Measurements from ENCODE around the gene CST5. TPM values are rescaled to one million over a fixed set of nuclear protein-coding genes. Genes with fewer than 3 reads are reported as not detected.

The CST5 gene
- not detected for total RNA-seq

GRCh38 chr20:23879328-23879798 lies at the start of gene CST5:
Gene CST5 (minus strand): TSS chr20:23879748. CDS start chr20:23879676, 72 bp downstream.
- intact Hi-C loops (cut with DNase I) = no loop called here
- 68 to 69% methylated on average over 3 to 7 of the region's 7 CpGs for WGBS, 2 donors
- peak within 1 kb of the TSS; percentile 25 to 70 (median 51) for H3K27ac ChIP-seq

GRCh38 chr20:23928788-23929187 lies 49.2 kb upstream of the CST5 start:
- WGBS, 2 donors = 48 to 58% methylated on average over 9 to 10 of the region's 10 CpGs
- intact Hi-C loops (cut with DNase I) = no loop called here
- ATAC-seq (no peak), DNase-seq (no peak)
- TF ChIP-seq POLR2A (IDR thresholded peaks at IDR 0.05) = no peak
- TF ChIP-seq CTCF (IDR thresholded peaks at IDR 0.05) = no peak
- no peaks in the 10 kb centered on the region for H3K36me3 ChIP-seq (replicated peaks in 1 of 2; ENCODE audit: insufficient read depth in 1 of 2, low read depth in 2 of 2)
- H3K4me3 ChIP-seq = no peak overlapping the region
- peaks cover 12% of the 10 kb centered on the region for H3K4me1 ChIP-seq
- no peaks in the 10 kb centered on the region for H3K27me3 ChIP-seq
- no peaks in the 10 kb centered on the region for H3K9me3 ChIP-seq
- H3K27ac ChIP-seq = no peak overlapping the region

More at GRCh38 chr20:23879328-23879798, at the start of gene CST5:
- DNase-seq (no peak), ATAC-seq (no peak)
- TF ChIP-seq CTCF (IDR thresholded peaks at IDR 0.05) (no peak), POLR2A (IDR thresholded peaks at IDR 0.05) (no peak)
- H3K4me3 ChIP-seq = no peak within 1 kb of the TSS
- H3K4me1 ChIP-seq = peaks cover 14% of the 10 kb centered on the region
- H3K9me3 ChIP-seq = no peaks in the 10 kb centered on the region
- no peaks in the 10 kb centered on the region for H3K27me3 ChIP-seq
- no peaks in the 10 kb centered on the region for H3K36me3 ChIP-seq (replicated peaks in 1 of 2; ENCODE audit: insufficient read depth in 1 of 2, low read depth in 2 of 2)

- H3K4me1 ChIP-seq = peaks cover 14% of the 10 kb centered on the region
- no peaks in the 10 kb centered on the region for H3K36me3 ChIP-seq (replicated peaks in 1 of 2; ENCODE audit: insufficient read depth in 1 of 2, low read depth in 2 of 2)
- TF ChIP-seq CTCF (IDR thresholded peaks at IDR 0.05) (no peak), POLR2A (IDR thresholded peaks at IDR 0.05) (no peak)
- no peaks in the 10 kb centered on the region for H3K9me3 ChIP-seq
- DNase-seq (no peak), ATAC-seq (no peak)
- H3K27me3 ChIP-seq = no peaks in the 10 kb centered on the region
- H3K4me3 ChIP-seq = no peak overlapping the region
- intact Hi-C loops (cut with DNase I) = no loop called here
- no peak overlapping the region for H3K27ac ChIP-seq
- 73 to 84% methylated on average over 9 of the region's 9 CpGs for WGBS, 2 donors
Measured at GRCh38 chr20:23928353-23928752, 48.8 kb upstream of the CST5 start.

GRCh38 chr20:23926944-23927872 lies 47.7 kb upstream of the CST5 start:
- no peak for DNase-seq
- Histone ChIP-seq H3K36me3 (replicated peaks in 1 of 2; ENCODE audit: insufficient read depth in 1 of 2, low read depth in 2 of 2) (no peaks in the 10 kb centered on the region), H3K4me3 (no peak overlapping the region), H3K9me3 (no peaks in the 10 kb centered on the region), H3K27ac (no peak overlapping the region), H3K4me1 (peaks cover 14% of the 10 kb centered on the region), H3K27me3 (no peaks in the 10 kb centered on the region)
- 43 to 49% methylated on average over 3 of the region's 3 CpGs for WGBS, 2 donors
- intact Hi-C loops (cut with DNase I) = no loop called here
- ATAC-seq = no peak
- no peak for TF ChIP-seq POLR2A (IDR thresholded peaks at IDR 0.05)
- no peak for TF ChIP-seq CTCF (IDR thresholded peaks at IDR 0.05)

All from body of pancreas (tissue), 4 donors.